ENCODE data around the gene RRAS2. TPM values are rescaled to one million over a fixed set of nuclear protein-coding genes. Genes with fewer than 3 reads are reported as not detected.
A peak's percentile ranks its signal among the peaks of the same experiment; 100 is the strongest.

RRAS2 gene
- total RNA-seq, 1 experiment from 2014 or later = 158 TPM

GRCh38 chr11:14267861-14268635, 90.9 kb downstream of the RRAS2 start:
- Histone ChIP-seq H4K91ac (ENCODE audit: insufficient read length, low read depth, low read length) (no peak overlapping the region), H2AFZ (ENCODE audit: low read length) (no peak overlapping the region), H3K4ac (ENCODE audit: low read depth, low read length) (no peak overlapping the region), H3K79me1 (ENCODE audit: insufficient read depth, low read depth, low read length, poor library complexity, severe bottlenecking) (no peaks in the 10 kb centered on the region), H2AK5ac (ENCODE audit: insufficient read length, low read length) (no peak overlapping the region), H4K20me1 (ENCODE audit: control insufficient read depth, insufficient read depth, insufficient read length) (no peaks in the 10 kb centered on the region), H4K8ac (replicated peaks; ENCODE audit: insufficient read length, low read depth, low read length) (no peak overlapping the region), H3T11ph (ENCODE audit: low read length) (no peak overlapping the region), H3K4me1 (ENCODE audit: insufficient read depth, low read length) (no peaks in the 10 kb centered on the region), H2BK15ac (ENCODE audit: low read depth, low read length) (no peak overlapping the region), H3K79me2 (ENCODE audit: insufficient read depth, low read length) (no peaks in the 10 kb centered on the region), H3K14ac (ENCODE audit: insufficient read depth, low read length) (no peak overlapping the region), H3K23me2 (ENCODE audit: insufficient read length, low read depth, low read length, poor library complexity, severe bottlenecking) (no peaks in the 10 kb centered on the region), H3K9me3 (ENCODE audit: control insufficient read depth, low read depth, low read length) (no peaks in the 10 kb centered on the region), H3K27me3 (ENCODE audit: insufficient read depth, low read length) (no peaks in the 10 kb centered on the region), H2BK5ac (ENCODE audit: insufficient read length, low read length) (no peak overlapping the region), H2BK12ac (ENCODE audit: insufficient read length, low read depth, low read length) (no peak overlapping the region), H3K23ac (ENCODE audit: insufficient read length, low read depth, low read length) (no peak overlapping the region), H3K18ac (ENCODE audit: insufficient read length, low read depth, low read length) (no peak overlapping the region), H3K9ac (ENCODE audit: extremely low read depth, insufficient read length, low read length) (no peak overlapping the region), H2BK120ac (ENCODE audit: low read depth, low read length, poor library complexity, severe bottlenecking) (no peak overlapping the region), H3K56ac (ENCODE audit: insufficient read length, low read depth, low read length) (no peak overlapping the region), H3K27ac (ENCODE audit: insufficient read length, low read depth, low read length) (no peak overlapping the region), H4K5ac (ENCODE audit: insufficient read length, low read depth, low read length) (no peak overlapping the region), H3K4me2 (ENCODE audit: insufficient read depth, insufficient read length, low read length) (no peak overlapping the region), H2BK20ac (ENCODE audit: low read depth, low read length, poor library complexity, severe bottlenecking) (no peak overlapping the region)
- H3K36me3 Mint-ChIP-seq (ENCODE audit: insufficient read depth in 1 of 3, low read depth in 3 of 3) = peaks cover 36 to 80% (median 50%) of the 10 kb centered on the region in 3 experiments
- H3K4me3 Mint-ChIP-seq = no peak overlapping the region
- no peak for DNase-seq
- no peak for TF ChIP-seq CTCF (conservative IDR thresholded peaks at IDR 0.05)
- H3K27me3 Mint-ChIP-seq (ENCODE audit: low read depth) = peaks cover 2% of the 10 kb centered on the region; the same call in 1 of the 2 replicates
- WGBS (ENCODE audit: extremely low coverage, insufficient read length, low lambda C conversion rate) = no CpG with 5 or more reads among the region's 6 CpGs
- no peaks in the 10 kb centered on the region; a peak in 1 of 4 replicates for H3K4me1 Mint-ChIP-seq
- peak overlapping the region in 1 of 3 experiments; percentile 53; a peak in 1 of 7 replicates for H3K27ac Mint-ChIP-seq
- H3K9me3 Mint-ChIP-seq = peaks cover 14 to 32% of the 10 kb centered on the region in 2 experiments; a peak in 4 of 5 replicates

Data from H9 (cell line).